Measurements from ENCODE around the gene GALNT18. TPM values are rescaled to one million over a fixed set of nuclear protein-coding genes. Genes with fewer than 3 reads are reported as not detected.

GALNT18 gene
- total RNA-seq, 2 experiments from 2014 or later, result not detected

DNA sequence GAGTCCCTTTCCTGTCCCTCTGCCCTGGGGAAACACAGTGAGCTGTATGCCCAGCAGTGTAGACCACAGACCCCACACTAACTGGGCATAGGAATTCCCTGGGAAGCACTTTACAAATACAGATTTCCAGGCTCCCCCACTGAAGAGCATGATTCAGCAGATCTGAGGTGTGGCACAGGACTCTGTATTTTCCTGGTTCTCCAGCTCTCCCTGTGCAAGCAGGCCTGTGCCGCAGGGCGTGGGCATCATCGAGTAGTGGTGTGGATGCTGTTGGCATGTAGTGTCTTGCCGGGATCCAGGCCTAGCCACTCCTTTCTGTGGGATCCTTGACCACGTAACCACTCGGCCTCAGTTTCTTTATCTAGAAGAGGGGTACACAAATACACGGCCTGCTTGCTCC lies 49.9 kb downstream of the GALNT18 start:
- H3K36me3 ChIP-seq (ENCODE audit: insufficient read depth, low read length), result no peaks in the 10 kb centered on the region
- H4K20me1 ChIP-seq (ENCODE audit: insufficient read depth, low read length), result no peaks in the 10 kb centered on the region
- DNase-seq (ENCODE audit: low spot score), result no peak
- H3K4me3 ChIP-seq (ENCODE audit: low read depth, low read length, poor library complexity, severe bottlenecking), result no peak overlapping the region
- no peaks in the 10 kb centered on the region for H3K4me1 ChIP-seq (ENCODE audit: insufficient read depth, low read length, poor library complexity, severe bottlenecking)
- no peaks in the 10 kb centered on the region for H3K9me2 ChIP-seq (ENCODE audit: insufficient read depth, low read length)
- no TSS peak for BruUV-seq (replicated peaks)
- no peaks in the 10 kb centered on the region for H3K79me2 ChIP-seq (ENCODE audit: insufficient read depth, low read depth, low read length)
- ChIA-PET POLR2A (no interaction called here), CTCF (ENCODE audit: unreplicated experiment) (no interaction called here)
- H3K27ac ChIP-seq (ENCODE audit: low read depth, low read length, poor library complexity, severe bottlenecking), result no peak overlapping the region
- TF ChIP-seq, protein P1, sequence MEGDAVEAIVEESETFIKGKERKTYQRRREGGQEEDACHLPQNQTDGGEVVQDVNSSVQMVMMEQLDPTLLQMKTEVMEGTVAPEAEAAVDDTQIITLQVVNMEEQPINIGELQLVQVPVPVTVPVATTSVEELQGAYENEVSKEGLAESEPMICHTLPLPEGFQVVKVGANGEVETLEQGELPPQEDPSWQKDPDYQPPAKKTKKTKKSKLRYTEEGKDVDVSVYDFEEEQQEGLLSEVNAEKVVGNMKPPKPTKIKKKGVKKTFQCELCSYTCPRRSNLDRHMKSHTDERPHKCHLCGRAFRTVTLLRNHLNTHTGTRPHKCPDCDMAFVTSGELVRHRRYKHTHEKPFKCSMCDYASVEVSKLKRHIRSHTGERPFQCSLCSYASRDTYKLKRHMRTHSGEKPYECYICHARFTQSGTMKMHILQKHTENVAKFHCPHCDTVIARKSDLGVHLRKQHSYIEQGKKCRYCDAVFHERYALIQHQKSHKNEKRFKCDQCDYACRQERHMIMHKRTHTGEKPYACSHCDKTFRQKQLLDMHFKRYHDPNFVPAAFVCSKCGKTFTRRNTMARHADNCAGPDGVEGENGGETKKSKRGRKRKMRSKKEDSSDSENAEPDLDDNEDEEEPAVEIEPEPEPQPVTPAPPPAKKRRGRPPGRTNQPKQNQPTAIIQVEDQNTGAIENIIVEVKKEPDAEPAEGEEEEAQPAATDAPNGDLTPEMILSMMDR (conservative IDR thresholded peaks at IDR 0.05; ENCODE audit: low read length), result no peak
- TF ChIP-seq EZH2phosphoT487 (IDR thresholded peaks at IDR 0.05; ENCODE audit: borderline replicate concordance, low read depth, low read length), result no peak
- H2AFZ ChIP-seq (ENCODE audit: low read length), result no peak overlapping the region
- intact Hi-C loops (cut with micrococcal nuclease; ENCODE audit: unreplicated experiment), result no loop called here
- H3K9me3 ChIP-seq (ENCODE audit: low read length), result no peaks in the 10 kb centered on the region
- no peak overlapping the region for H3K4me2 ChIP-seq (ENCODE audit: low read length)

DNA sequence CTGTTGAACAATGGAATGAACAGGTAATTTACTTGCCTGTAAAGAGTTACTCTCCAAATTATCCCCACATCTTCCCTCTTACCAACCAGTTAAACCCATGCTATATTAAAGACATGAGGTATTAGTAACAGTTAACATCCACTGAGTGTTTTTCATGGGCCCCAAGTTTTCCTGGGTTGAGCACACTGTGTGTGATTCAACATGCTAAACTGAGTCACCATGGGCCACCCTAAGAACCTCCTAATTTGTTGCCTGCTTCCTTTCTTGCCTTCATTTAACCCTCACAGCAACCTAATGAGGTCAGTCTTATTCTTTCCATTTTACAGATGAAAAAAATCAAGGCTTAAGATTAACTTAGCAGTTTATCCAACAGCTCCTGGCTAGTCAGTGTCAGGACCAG lies 51.0 kb downstream of the GALNT18 start:
- no peak overlapping the region for H3K27ac ChIP-seq (ENCODE audit: low read depth, low read length, poor library complexity, severe bottlenecking)
- intact Hi-C loops (cut with micrococcal nuclease; ENCODE audit: unreplicated experiment), result no loop called here
- no peak overlapping the region for H2AFZ ChIP-seq (ENCODE audit: low read length)
- no peaks in the 10 kb centered on the region for H4K20me1 ChIP-seq (ENCODE audit: insufficient read depth, low read length)
- POLR2A ChIA-PET, result no interaction called here
- no peak for DNase-seq (ENCODE audit: low spot score)
- no peaks in the 10 kb centered on the region for H3K36me3 ChIP-seq (ENCODE audit: insufficient read depth, low read length)
- H3K4me2 ChIP-seq (ENCODE audit: low read length), result no peak overlapping the region
- no peaks in the 10 kb centered on the region for H3K9me2 ChIP-seq (ENCODE audit: insufficient read depth, low read length)
- no peak overlapping the region for H3K4me3 ChIP-seq (ENCODE audit: low read depth, low read length, poor library complexity, severe bottlenecking)
- CTCF ChIA-PET (ENCODE audit: unreplicated experiment), result no interaction called here
- no peak for TF ChIP-seq EZH2phosphoT487 (IDR thresholded peaks at IDR 0.05; ENCODE audit: borderline replicate concordance, low read depth, low read length)
- TF ChIP-seq, protein P1 (conservative IDR thresholded peaks at IDR 0.05; ENCODE audit: low read length), result no peak
- no peaks in the 10 kb centered on the region for H3K9me3 ChIP-seq (ENCODE audit: low read length)
- BruUV-seq (replicated peaks), result no TSS peak
- H3K4me1 ChIP-seq (ENCODE audit: insufficient read depth, low read length, poor library complexity, severe bottlenecking), result no peaks in the 10 kb centered on the region
- no peaks in the 10 kb centered on the region for H3K79me2 ChIP-seq (ENCODE audit: insufficient read depth, low read depth, low read length)

DNA sequence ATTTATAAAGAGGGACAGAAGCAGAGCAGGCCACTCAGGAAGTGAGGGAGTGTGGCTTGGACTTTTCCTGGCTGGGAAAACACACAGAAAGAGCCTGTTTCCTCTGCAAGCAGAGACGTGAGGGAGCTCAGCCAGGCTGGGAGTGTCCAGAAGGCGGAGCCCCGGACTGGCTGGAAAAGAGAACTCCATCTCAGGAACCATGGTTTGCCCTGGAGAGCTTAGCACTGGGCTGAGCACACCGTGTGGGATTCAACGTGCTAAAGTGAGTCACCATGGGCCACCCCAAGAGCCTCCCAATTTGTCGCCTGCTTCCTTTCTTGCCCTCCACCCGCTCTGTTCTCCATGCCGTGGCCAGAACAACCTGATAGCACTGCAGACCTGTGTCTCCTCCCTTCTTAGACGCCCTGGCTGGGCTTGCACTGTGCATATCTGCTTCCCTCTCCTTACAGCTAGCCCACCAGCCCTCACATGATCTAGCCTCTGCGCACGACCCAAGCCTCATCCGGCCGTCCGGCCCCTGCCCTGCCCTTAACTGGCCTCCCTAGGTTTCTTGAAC lies 51.8 kb downstream of the GALNT18 start:
- Histone ChIP-seq H3K27ac (ENCODE audit: low read depth, low read length, poor library complexity, severe bottlenecking) (no peak overlapping the region), H3K4me2 (ENCODE audit: low read length) (no peak overlapping the region), H3K9me3 (ENCODE audit: low read length) (no peaks in the 10 kb centered on the region), H3K79me2 (ENCODE audit: insufficient read depth, low read depth, low read length) (no peaks in the 10 kb centered on the region), H3K4me1 (ENCODE audit: insufficient read depth, low read length, poor library complexity, severe bottlenecking) (no peaks in the 10 kb centered on the region), H3K9me2 (ENCODE audit: insufficient read depth, low read length) (no peaks in the 10 kb centered on the region), H3K36me3 (ENCODE audit: insufficient read depth, low read length) (no peaks in the 10 kb centered on the region), H4K20me1 (ENCODE audit: insufficient read depth, low read length) (no peaks in the 10 kb centered on the region), H2AFZ (ENCODE audit: low read length) (no peak overlapping the region), H3K4me3 (ENCODE audit: low read depth, low read length, poor library complexity, severe bottlenecking) (no peak overlapping the region)
- CTCF ChIA-PET (ENCODE audit: unreplicated experiment), result no interaction called here
- intact Hi-C loops (cut with micrococcal nuclease; ENCODE audit: unreplicated experiment), result no loop called here
- BruUV-seq (replicated peaks), result no TSS peak
- no peak for TF ChIP-seq EZH2phosphoT487 (IDR thresholded peaks at IDR 0.05; ENCODE audit: borderline replicate concordance, low read depth, low read length)
- TF ChIP-seq, protein P1 (conservative IDR thresholded peaks at IDR 0.05; ENCODE audit: low read length), result no peak
- no peak for DNase-seq (ENCODE audit: low spot score)
- POLR2A ChIA-PET, result no interaction called here

Data from OCI-LY7 (cell line).